HepG2 (cell line): ENCODE results near the gene PCGF2. TPM values are rescaled to one million over a fixed set of nuclear protein-coding genes. Genes with fewer than 3 reads are reported as not detected.

Experiments used
- ATF4 ChIP-seq, 2 experiments: fragments of 450-650 bp in 1 of 2; sonication (generic) in 1 of 2; formaldehyde crosslinking; IDR thresholded peaks; 2 replicates each; pipeline versions ENCODE4 v1.5.0 to v1.8.0; 2020 to 2022; ENCODE audit warnings: mild to moderate bottlenecking in 1 of 2, missing genetic modification reagents in 1 of 2
- HBP1 ChIP-seq: IDR thresholded peaks from 2 replicates; pipeline ENCODE4 v1.6.1; 2016; ENCODE audit warnings: low read depth, control low read depth
- HOXA9 ChIP-seq: sonication (generic); formaldehyde crosslinking; IDR thresholded peaks from 2 replicates; pipeline ENCODE4 v1.8.1; 2022; ENCODE audit warnings: missing genetic modification reagents, mild to moderate bottlenecking, moderate library complexity, borderline replicate concordance
- MTA3 ChIP-seq: sonication (generic); formaldehyde crosslinking; IDR thresholded peaks from 2 replicates; pipeline ENCODE4 v1.4.0; 2020; ENCODE audit warnings: missing genetic modification reagents
- MTF2 ChIP-seq: sonication (generic); formaldehyde crosslinking; IDR thresholded peaks from 2 replicates; pipeline ENCODE4 v1.5.0; 2020; ENCODE audit warnings: missing genetic modification reagents, borderline replicate concordance
- SP2 ChIP-seq: sonication (generic); formaldehyde crosslinking; IDR thresholded peaks from 2 replicates; pipeline ENCODE4 v1.5.1; 2020; ENCODE audit warnings: mild to moderate bottlenecking, missing genetic modification reagents
- SRSF9 ChIP-seq: fragments of 200-400 bp; formaldehyde crosslinking; IDR thresholded peaks from 2 replicates; pipeline ENCODE4 v1.6.1; 2018; ENCODE audit warnings: borderline replicate concordance, mild to moderate bottlenecking, low read depth, low read length; ENCODE audit not compliant: insufficient read depth, poor library complexity, severe bottlenecking
- STAG1 ChIP-seq: sonication (generic); formaldehyde crosslinking; IDR thresholded peaks from 2 replicates; pipeline ENCODE4 v1.4.0; 2020; ENCODE audit warnings: missing genetic modification reagents
- TARDBP ChIP-seq: sonication (generic); formaldehyde crosslinking; IDR thresholded peaks from 2 replicates; pipeline ENCODE4 v1.8.0; 2022; ENCODE audit warnings: mild to moderate bottlenecking, missing genetic modification reagents
- ZBTB49 ChIP-seq: sonication (generic); formaldehyde crosslinking; IDR thresholded peaks from 2 replicates; pipeline ENCODE4 v1.4.0; 2020; ENCODE audit warnings: missing genetic modification reagents, borderline replicate concordance
- ZHX2 ChIP-seq, 2 experiments: sonication (generic) in 1 of 2; formaldehyde crosslinking in 1 of 2; IDR thresholded peaks; 2 replicates each; pipeline versions ENCODE4 v1.6.1 to v1.9.0; 2014 to 2022; ENCODE audit warnings: antibody characterized with exemption in 1 of 2, borderline replicate concordance in 1 of 2, inconsistent platforms in 1 of 2, low read depth in 1 of 2, missing genetic modification reagents in 1 of 2
- ZNF367 ChIP-seq: sonication (generic); formaldehyde crosslinking; IDR thresholded peaks from 2 replicates; pipeline ENCODE4 v1.4.0; 2020; ENCODE audit warnings: missing genetic modification reagents, borderline replicate concordance
- ZNF501 ChIP-seq: sonication (generic); formaldehyde crosslinking; IDR thresholded peaks from 2 replicates; pipeline ENCODE4 v1.5.1; 2020; ENCODE audit warnings: mild to moderate bottlenecking, moderate library complexity, missing genetic modification reagents
- ZNF672 ChIP-seq: sonication (generic); formaldehyde crosslinking; IDR thresholded peaks from 2 replicates; pipeline ENCODE4 v1.8.1; 2022; ENCODE audit warnings: missing genetic modification reagents
- ZSCAN5A ChIP-seq: sonication (generic); formaldehyde crosslinking; IDR thresholded peaks from 2 replicates; pipeline ENCODE4 v1.8.0; 2022; ENCODE audit warnings: mild to moderate bottlenecking, missing genetic modification reagents, borderline replicate concordance
- polyA plus RNA-seq, 8 experiments: library from polyadenylated mRNA; depleted of rRNA in 3 of 8; stranded (reverse) in 7 of 8; unstranded in 1 of 8; fragments of >200 nt; fragmentation: Illumina TruSeq in 4 of 8; extraction: Trizol in 4 of 8; gene quantifications; 2 replicates each; pipeline versions ENCODE4 v1.2.1 to v1.2.3, GENCODE V29; 2011 to 2016; ENCODE audit warnings: low read depth in 4 of 8, missing spikeins in 1 of 8, mixed read lengths in 1 of 8; ENCODE audit not compliant: insufficient read depth in 1 of 8
- total RNA-seq, 5 experiments: library from RNA; depleted of rRNA; stranded (reverse); fragments of >200 nt; fragmentation: Illumina TruSeq; extraction: Trizol; gene quantifications; 2 replicates each; pipeline ENCODE4 v1.2.3, GENCODE V29; 2016; ENCODE audit warnings: low read depth in 1 of 5

Gene PCGF2
- total and polyA plus RNA-seq, 2 of the 13 experiments (the other 11 are each of a cell fraction or from before 2014, with no cell fraction given), result 11.6 to 29.4 TPM

GRCh38 chr17:38751808-38752307, 3.7 kb upstream of the PCGF2 start (continued):
- TF ChIP-seq ZHX2 (IDR thresholded peaks at IDR 0.05; ENCODE audit: low read depth) (no peak), ZHX2 (CRISPR knock-in tag; IDR thresholded peaks at IDR 0.05; ENCODE audit: borderline replicate concordance) (no peak), ZNF672 (CRISPR knock-in tag) (no peak), MTF2 (CRISPR knock-in tag) (0 out of 2 replicates have a peak, but pooled peaks have one; percentile 9), SP2 (CRISPR knock-in tag) (no peak), HBP1 (CRISPR knock-in tag) (no peak), ATF4 (CRISPR knock-in tag; IDR thresholded peaks at IDR 0.05) (peak in 1 of 2 experiments; percentile 73; a peak in 2 of 4 replicates), STAG1 (CRISPR knock-in tag) (no peak), ZSCAN5A (CRISPR knock-in tag) (no peak; the same call in 1 of the 2 replicates), HOXA9 (CRISPR knock-in tag) (0 out of 2 replicates have a peak, but pooled peaks have one; percentile 54), ZNF501 (CRISPR knock-in tag) (no peak), ZNF367 (CRISPR knock-in tag) (peak; percentile 63; the same call in 1 of the 2 replicates), MTA3 (no peak), ZBTB49 (CRISPR knock-in tag) (0 out of 2 replicates have a peak, but pooled peaks have one; percentile 19), TARDBP (CRISPR knock-in tag) (peak; percentile 87; the same call in 1 of the 2 replicates), SRSF9 (no peak)
